ENCODE measurements around the gene MRTFB.

- TF ChIP-seq SP1 (IDR thresholded peaks at IDR 0.05) (no peak), TARDBP (IDR thresholded peaks at IDR 0.05) (no peak), FOXM1 (IDR thresholded peaks at IDR 0.05; ENCODE audit: borderline replicate concordance) (no peak), CTBP1 (IDR thresholded peaks at IDR 0.05; ENCODE audit: borderline replicate concordance) (no peak), FOXK2 (IDR thresholded peaks at IDR 0.05) (no peak), ARNT (IDR thresholded peaks at IDR 0.05) (no peak), ZNF384 (IDR thresholded peaks at IDR 0.05) (no peak), SUZ12 (IDR thresholded peaks at IDR 0.05) (no peak), PKNOX1 (IDR thresholded peaks at IDR 0.05) (no peak)
These were observed 238.1 kb downstream of the MRTFB start for GRCh38 chr16:14309001-14309886.

Measured in HEK293T (cell line).